H9 (cell line): Measurements from ENCODE around the gene NKAIN2. TPM values are rescaled to one million over a fixed set of nuclear protein-coding genes. Genes with fewer than 3 reads are reported as not detected.

ENCODE experiments used
- DNase-seq: peaks from one replicate; pipeline ENCODE4 v3.0.0-alpha.2; 2017
- H2AFZ ChIP-seq: one replicate; pipeline ENCODE4 v1.6.1; 2013; ENCODE audit warnings: mild to moderate bottlenecking, low read length, control low read depth, moderate library complexity
- H2AK5ac ChIP-seq: 2 replicates; pipeline ENCODE4 v1.6.1; 2013; ENCODE audit warnings: low read length, control low read depth, mixed read lengths; ENCODE audit not compliant: insufficient read length
- H2BK120ac ChIP-seq: one replicate; pipeline ENCODE4 v1.6.1; 2013; ENCODE audit warnings: low read depth, mild to moderate bottlenecking, low read length, control low read depth, inconsistent platforms; ENCODE audit not compliant: poor library complexity, severe bottlenecking
- H2BK12ac ChIP-seq: 2 replicates; pipeline ENCODE4 v1.6.1; 2013; ENCODE audit warnings: low read length, control low read depth, mixed read lengths, low read depth; ENCODE audit not compliant: insufficient read length
- H2BK15ac ChIP-seq: 2 replicates; pipeline ENCODE4 v1.6.1; 2013; ENCODE audit warnings: low read depth, low read length, control low read depth
- H2BK20ac ChIP-seq: one replicate; pipeline ENCODE4 v1.6.1; 2013; ENCODE audit warnings: low read depth, mild to moderate bottlenecking, low read length, control low read depth, inconsistent platforms; ENCODE audit not compliant: poor library complexity, severe bottlenecking
- H2BK5ac ChIP-seq: 2 replicates; pipeline ENCODE4 v1.6.1; 2013; ENCODE audit warnings: low read length, control low read depth, mixed read lengths; ENCODE audit not compliant: insufficient read length
- H3K14ac ChIP-seq: 2 replicates; pipeline ENCODE4 v1.6.1; 2013; ENCODE audit warnings: low read length, control low read depth; ENCODE audit not compliant: insufficient read depth
- H3K18ac ChIP-seq: 2 replicates; pipeline ENCODE4 v1.6.1; 2013; ENCODE audit warnings: low read depth, mild to moderate bottlenecking, mixed read lengths, low read length, control low read depth; ENCODE audit not compliant: insufficient read length
- H3K23ac ChIP-seq: 2 replicates; pipeline ENCODE4 v1.6.1; 2013; ENCODE audit warnings: low read length, control low read depth, mixed read lengths, low read depth; ENCODE audit not compliant: insufficient read length
- H3K23me2 ChIP-seq: 2 replicates; pipeline ENCODE4 v1.6.1; 2013; ENCODE audit warnings: low read depth, mild to moderate bottlenecking, mixed read lengths, low read length, control low read depth; ENCODE audit not compliant: insufficient read length, poor library complexity, severe bottlenecking
- H3K27ac ChIP-seq: 2 replicates; pipeline ENCODE4 v1.5.1; 2013; ENCODE audit warnings: low read length, control low read depth, mixed read lengths, low read depth; ENCODE audit not compliant: insufficient read length
- H3K27me3 ChIP-seq: 2 replicates; pipeline ENCODE4 v1.6.1; 2013; ENCODE audit warnings: low read length, control low read depth, inconsistent platforms; ENCODE audit not compliant: insufficient read depth
- H3K4ac ChIP-seq: 2 replicates; pipeline ENCODE4 v1.6.1; 2013; ENCODE audit warnings: low read depth, mild to moderate bottlenecking, control low read depth, inconsistent platforms, low read length, moderate library complexity
- H3K4me1 ChIP-seq: 2 replicates; pipeline ENCODE4 v1.6.1; 2013; ENCODE audit warnings: low read length, control low read depth, inconsistent platforms; ENCODE audit not compliant: insufficient read depth
- H3K4me2 ChIP-seq: 2 replicates; pipeline ENCODE4 v1.6.1; 2013; ENCODE audit warnings: low read length, control low read depth, mixed read lengths; ENCODE audit not compliant: insufficient read length, insufficient read depth
- H3K56ac ChIP-seq: 2 replicates; pipeline ENCODE4 v1.6.1; 2013; ENCODE audit warnings: low read depth, mild to moderate bottlenecking, mixed read lengths, low read length, control low read depth; ENCODE audit not compliant: insufficient read length
- H3K79me1 ChIP-seq: 2 replicates; pipeline ENCODE4 v1.6.1; 2013; ENCODE audit warnings: low read depth, mild to moderate bottlenecking, moderate library complexity, low read length, control low read depth, inconsistent platforms; ENCODE audit not compliant: insufficient read depth, poor library complexity, severe bottlenecking
- H3K79me2 ChIP-seq: 2 replicates; pipeline ENCODE4 v1.6.1; 2013; ENCODE audit warnings: low read length, control low read depth, inconsistent platforms; ENCODE audit not compliant: insufficient read depth
- H3K9ac ChIP-seq: 2 replicates; pipeline ENCODE4 v1.6.1; 2013; ENCODE audit warnings: low read length, control low read depth, mixed read lengths; ENCODE audit not compliant: insufficient read length; ENCODE audit errors: extremely low read depth
- H3K9me3 ChIP-seq: one replicate; pipeline ENCODE4 v1.6.1; 2013; ENCODE audit warnings: low read depth, low read length, inconsistent platforms; ENCODE audit not compliant: control insufficient read depth
- H3T11ph ChIP-seq: one replicate; pipeline ENCODE4 v1.6.1; 2013; ENCODE audit warnings: mild to moderate bottlenecking, low read length, control low read depth, inconsistent platforms
- H4K20me1 ChIP-seq: one replicate; pipeline ENCODE4 v1.6.1; 2013; ENCODE audit not compliant: control insufficient read depth, insufficient read length, insufficient read depth
- H4K5ac ChIP-seq: 2 replicates; pipeline ENCODE4 v1.6.1; 2013; ENCODE audit warnings: low read depth, mild to moderate bottlenecking, mixed read lengths, low read length, control low read depth; ENCODE audit not compliant: insufficient read length
- H4K8ac ChIP-seq: replicated peaks from 2 replicates; pipeline ENCODE4 v1.6.1; 2013; ENCODE audit warnings: low read length, control low read depth, mixed read lengths, low read depth; ENCODE audit not compliant: insufficient read length
- H4K91ac ChIP-seq: 2 replicates; pipeline ENCODE4 v1.6.1; 2013; ENCODE audit warnings: low read depth, mild to moderate bottlenecking, moderate library complexity, mixed read lengths, low read length, control low read depth; ENCODE audit not compliant: insufficient read length
- H3K27ac Mint-ChIP-seq, 3 experiments: 2 replicates in 2 of 3; 3 replicates in 1 of 3; pipeline ENCODE4 v1.8.0; 2020 to 2021; ENCODE audit warnings: mixed read lengths in 3 of 3, mild to moderate bottlenecking in 1 of 3, moderate library complexity in 1 of 3
- H3K27me3 Mint-ChIP-seq: 2 replicates; pipeline ENCODE4 v1.8.0; 2021; ENCODE audit warnings: low read depth, mild to moderate bottlenecking, moderate library complexity, mixed read lengths
- H3K36me3 Mint-ChIP-seq, 3 experiments: 2 replicates in 2 of 3; 3 replicates in 1 of 3; pipeline ENCODE4 v1.8.0; 2020 to 2021; ENCODE audit warnings: low read depth in 3 of 3, mixed read lengths in 3 of 3; ENCODE audit not compliant: insufficient read depth in 1 of 3
- H3K4me1 Mint-ChIP-seq, 2 experiments: 2 replicates each; pipeline ENCODE4 v1.8.0; 2020; ENCODE audit warnings: mixed read lengths in 2 of 2
- H3K4me3 Mint-ChIP-seq, 2 experiments: 2 replicates in 1 of 2; 3 replicates in 1 of 2; pipeline ENCODE4 v1.8.0; 2020 to 2021; ENCODE audit warnings: mild to moderate bottlenecking in 2 of 2, mixed read lengths in 2 of 2, moderate library complexity in 1 of 2
- H3K9me3 Mint-ChIP-seq, 2 experiments: 2 replicates in 1 of 2; 3 replicates in 1 of 2; pipeline ENCODE4 v1.8.0; 2020; ENCODE audit warnings: mild to moderate bottlenecking in 2 of 2, mixed read lengths in 2 of 2, moderate library complexity in 1 of 2
- WGBS: extraction: QIAGEN DNeasy Blood & Tissue Kit; methylation state at CpG from one replicate; pipeline ENCODE4 v1.1.7; 2013; ENCODE audit warnings: missing lambda C conversion rate, low lambda C conversion rate, mixed read lengths; ENCODE audit not compliant: insufficient read length; ENCODE audit errors: extremely low coverage; 5-methylcytosine and 5-hydroxymethylcytosine counted together
- total RNA-seq: library from RNA; stranded (reverse); gene quantifications from 2 replicates; pipeline ENCODE4 v1.2.1, GENCODE V29; 2021
- TF ChIP-seq, protein P1 (sequence below): fragments of 200-600 bp; sonication (generic); conservative IDR thresholded peaks from 3 replicates; pipeline ENCODE4 v1.8.0; 2021; ENCODE audit warnings: antibody characterized with exemption, mild to moderate bottlenecking

NKAIN2 gene
- total RNA-seq, 1 experiment from 2014 or later, result 0.17 TPM

DNA sequence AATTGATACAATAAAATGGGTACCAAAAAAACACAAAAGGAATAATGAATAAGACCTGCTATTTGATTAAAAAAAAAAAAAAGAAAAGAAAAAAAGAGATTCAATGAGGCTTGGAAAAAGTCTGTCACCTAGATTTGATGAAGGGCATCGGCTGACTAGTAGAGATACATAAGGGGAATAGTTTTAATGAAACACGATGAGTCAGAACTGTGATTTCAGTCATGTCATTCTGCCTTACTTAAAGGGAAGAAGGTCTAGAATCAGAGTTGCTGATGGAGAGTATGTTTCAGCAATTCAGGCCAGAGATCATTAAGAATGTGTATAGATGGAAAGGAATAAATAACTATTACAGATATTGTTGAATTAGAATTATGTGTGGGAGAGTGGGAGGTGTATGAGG lies 592.7 kb downstream of the NKAIN2 start:
- no peaks in the 10 kb centered on the region for H3K27me3 ChIP-seq

More for the DNA sequence above, 592.7 kb downstream of the NKAIN2 start:
- H2BK12ac ChIP-seq, result no peak overlapping the region
- H4K20me1 ChIP-seq, result no peaks in the 10 kb centered on the region
- H2BK120ac ChIP-seq, result no peak overlapping the region
- no peak overlapping the region for H2AFZ ChIP-seq
- H3K23ac ChIP-seq, result no peak overlapping the region
- Mint-ChIP-seq H3K27ac (no peak overlapping the region), H3K4me3 (no peak overlapping the region), H3K36me3 (no peaks in the 10 kb centered on the region), H3K9me3 (no peaks in the 10 kb centered on the region), H3K27me3 (no peaks in the 10 kb centered on the region), H3K4me1 (peaks cover 5% of the 10 kb centered on the region in 2 experiments)
- H4K8ac ChIP-seq, result no peak overlapping the region
- WGBS, result no CpG with 5 or more reads among the region's 2 CpGs
- H2BK15ac ChIP-seq, result no peak overlapping the region
- H3K27ac ChIP-seq, result no peak overlapping the region
- no peak overlapping the region for H3K14ac ChIP-seq
- H3K56ac ChIP-seq, result no peak overlapping the region
- H3K23me2 ChIP-seq, result no peaks in the 10 kb centered on the region
- no peaks in the 10 kb centered on the region for H3K9me3 ChIP-seq
- H3K18ac ChIP-seq, result no peak overlapping the region
- H3K79me1 ChIP-seq, result no peaks in the 10 kb centered on the region
- H2BK20ac ChIP-seq, result no peak overlapping the region
- no peak overlapping the region for H3T11ph ChIP-seq
- H2AK5ac ChIP-seq, result no peak overlapping the region
- H2BK5ac ChIP-seq, result no peak overlapping the region
- no peaks in the 10 kb centered on the region for H3K4me1 ChIP-seq
- H4K91ac ChIP-seq, result no peak overlapping the region
- DNase-seq, result no peak
- no peak overlapping the region for H3K4me2 ChIP-seq
- no peak overlapping the region for H3K9ac ChIP-seq
- no peak overlapping the region for H4K5ac ChIP-seq
- H3K79me2 ChIP-seq, result no peaks in the 10 kb centered on the region
- H3K4ac ChIP-seq, result no peak overlapping the region
- TF ChIP-seq, protein P1, sequence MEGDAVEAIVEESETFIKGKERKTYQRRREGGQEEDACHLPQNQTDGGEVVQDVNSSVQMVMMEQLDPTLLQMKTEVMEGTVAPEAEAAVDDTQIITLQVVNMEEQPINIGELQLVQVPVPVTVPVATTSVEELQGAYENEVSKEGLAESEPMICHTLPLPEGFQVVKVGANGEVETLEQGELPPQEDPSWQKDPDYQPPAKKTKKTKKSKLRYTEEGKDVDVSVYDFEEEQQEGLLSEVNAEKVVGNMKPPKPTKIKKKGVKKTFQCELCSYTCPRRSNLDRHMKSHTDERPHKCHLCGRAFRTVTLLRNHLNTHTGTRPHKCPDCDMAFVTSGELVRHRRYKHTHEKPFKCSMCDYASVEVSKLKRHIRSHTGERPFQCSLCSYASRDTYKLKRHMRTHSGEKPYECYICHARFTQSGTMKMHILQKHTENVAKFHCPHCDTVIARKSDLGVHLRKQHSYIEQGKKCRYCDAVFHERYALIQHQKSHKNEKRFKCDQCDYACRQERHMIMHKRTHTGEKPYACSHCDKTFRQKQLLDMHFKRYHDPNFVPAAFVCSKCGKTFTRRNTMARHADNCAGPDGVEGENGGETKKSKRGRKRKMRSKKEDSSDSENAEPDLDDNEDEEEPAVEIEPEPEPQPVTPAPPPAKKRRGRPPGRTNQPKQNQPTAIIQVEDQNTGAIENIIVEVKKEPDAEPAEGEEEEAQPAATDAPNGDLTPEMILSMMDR, result no peak
